HCT116 (cell line): ENCODE data around the gene TCEAL5.

Experiments used
- POLR2A ChIP-seq: IDR thresholded peaks from 2 replicates; pipeline ENCODE4 v1.7.0; 2011; ENCODE audit warnings: borderline replicate concordance; ENCODE audit not compliant: insufficient read depth, insufficient read length; ENCODE audit errors: extremely low read depth
- POLR2AphosphoS5 ChIP-seq: IDR thresholded peaks from 2 replicates; pipeline ENCODE4 v1.6.1; 2011; ENCODE audit warnings: mild to moderate bottlenecking, low read depth, low read length, moderate library complexity
- TF ChIP-seq, protein P1 (sequence below), 3 experiments: fragments of 200-600 bp in 1 of 3; sonication (generic) in 1 of 3; IDR thresholded peaks in 2 of 3; conservative IDR thresholded peaks in 1 of 3; 2 replicates each; pipeline ENCODE4 v1.5.1; 2012 to 2017; ENCODE audit warnings: low read depth in 2 of 3, low read length in 2 of 3, antibody characterized with exemption in 1 of 3, borderline replicate concordance in 1 of 3, control low read depth in 1 of 3, mild to moderate bottlenecking in 1 of 3, mixed read lengths in 1 of 3, mixed run types in 1 of 3, moderate library complexity in 1 of 3; ENCODE audit not compliant: insufficient read depth in 1 of 3

- TF ChIP-seq POLR2AphosphoS5 (no peak), POLR2A (no peak)
- TF ChIP-seq, protein P1, sequence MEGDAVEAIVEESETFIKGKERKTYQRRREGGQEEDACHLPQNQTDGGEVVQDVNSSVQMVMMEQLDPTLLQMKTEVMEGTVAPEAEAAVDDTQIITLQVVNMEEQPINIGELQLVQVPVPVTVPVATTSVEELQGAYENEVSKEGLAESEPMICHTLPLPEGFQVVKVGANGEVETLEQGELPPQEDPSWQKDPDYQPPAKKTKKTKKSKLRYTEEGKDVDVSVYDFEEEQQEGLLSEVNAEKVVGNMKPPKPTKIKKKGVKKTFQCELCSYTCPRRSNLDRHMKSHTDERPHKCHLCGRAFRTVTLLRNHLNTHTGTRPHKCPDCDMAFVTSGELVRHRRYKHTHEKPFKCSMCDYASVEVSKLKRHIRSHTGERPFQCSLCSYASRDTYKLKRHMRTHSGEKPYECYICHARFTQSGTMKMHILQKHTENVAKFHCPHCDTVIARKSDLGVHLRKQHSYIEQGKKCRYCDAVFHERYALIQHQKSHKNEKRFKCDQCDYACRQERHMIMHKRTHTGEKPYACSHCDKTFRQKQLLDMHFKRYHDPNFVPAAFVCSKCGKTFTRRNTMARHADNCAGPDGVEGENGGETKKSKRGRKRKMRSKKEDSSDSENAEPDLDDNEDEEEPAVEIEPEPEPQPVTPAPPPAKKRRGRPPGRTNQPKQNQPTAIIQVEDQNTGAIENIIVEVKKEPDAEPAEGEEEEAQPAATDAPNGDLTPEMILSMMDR (IDR thresholded peaks at IDR 0.05 in 2 of 3, conservative IDR thresholded peaks at IDR 0.05 in 1 of 3; ENCODE audit: borderline replicate concordance in 1 of 3, insufficient read depth in 1 of 3, low read depth in 2 of 3, low read length in 2 of 3), result no peak
These were observed 22.9 kb downstream of the TCEAL5 start for GRCh38 chrX:103253608-103254007.
